BJ (cell line): ENCODE measurements around the gene PROSER2. TPM values are rescaled to one million over a fixed set of nuclear protein-coding genes. Genes with fewer than 3 reads are reported as not detected.

Experiments
- CTCF ChIA-PET: fragments of 350-600 bp; formaldehyde crosslinking; extraction: SDS; loops from one replicate; lab custom pipeline; 2021; ENCODE audit warnings: antibody characterized with exemption, inconsistent platforms; lab: Yijun Ruan, JAX
- POLR2A ChIA-PET: fragments of 300-600 bp; sonication (Branson Sonifier 250); formaldehyde crosslinking; extraction: SDS; loops from one replicate; lab custom pipeline; 2021; ENCODE audit warnings: antibody characterized with exemption; lab: Charles Lee
- DNase-seq: peaks from one replicate; pipeline ENCODE4 v3.0.0-alpha.2; 2011; ENCODE audit warnings: low read depth
- H3K27me3 ChIP-seq: 2 replicates; pipeline ENCODE4 v1.6.0; 2011; ENCODE audit warnings: low read length; ENCODE audit not compliant: control insufficient read depth, insufficient read depth
- H3K36me3 ChIP-seq: 2 replicates; pipeline ENCODE4 v1.5.1; 2011; ENCODE audit warnings: low read length; ENCODE audit not compliant: control insufficient read depth, insufficient read depth
- H3K4me3 ChIP-seq: 2 replicates; pipeline ENCODE4 v1.5.1; 2011; ENCODE audit warnings: low read depth, mild to moderate bottlenecking, control low read depth, low read length
- CTCF ChIP-seq: IDR thresholded peaks from 2 replicates; pipeline ENCODE4 v1.5.1; 2011; ENCODE audit warnings: low read depth, mild to moderate bottlenecking, control low read depth, inconsistent platforms, low read length, moderate library complexity; ENCODE audit not compliant: insufficient read depth
- polyA plus RNA-seq: library from polyadenylated mRNA; depleted of rRNA; stranded (reverse); fragments of >200 nt; gene quantifications from 2 replicates; pipeline ENCODE4 v1.2.3, GENCODE V29; 2011

The PROSER2 gene
- polyA plus RNA-seq, 1 experiment: 1.2 TPM

- ChIA-PET POLR2A (no interaction called here), CTCF (interaction anchor here (0.8 to 1.8 kb wide), 5 partner anchors 9 to 197 kb away, joined by 3 to 14 read pairs (median 4); no protein-coding TSS in a partner anchor)
- DNase-seq: no peak
- no peaks in the 10 kb centered on the region for H3K36me3 ChIP-seq
- H3K4me3 ChIP-seq: no peak overlapping the region
- H3K27me3 ChIP-seq: peaks cover 5% of the 10 kb centered on the region
- TF ChIP-seq CTCF: no peak
Measured at GRCh38 chr10:11789956-11790355, 33.2 kb upstream of the PROSER2 start.

GRCh38 chr10:11793762-11794479, 29.2 kb upstream of the PROSER2 start:
- CTCF ChIA-PET: interaction anchor here (0.6 to 3.5 kb wide), 7 partner anchors 11 to 374 kb away, joined by 3 to 20 read pairs (median 4); no protein-coding TSS in a partner anchor

GRCh38 chr10:11794566-11794965, 28.6 kb upstream of the PROSER2 start:
- Histone ChIP-seq H3K36me3 (no peaks in the 10 kb centered on the region), H3K27me3 (peaks cover 3% of the 10 kb centered on the region), H3K4me3 (no peak overlapping the region)
- no peak for DNase-seq
- CTCF ChIA-PET: interaction anchor here (0.6 to 3.5 kb wide), 6 partner anchors 12 to 373 kb away, joined by 3 to 20 read pairs (median 4); no protein-coding TSS in a partner anchor
- POLR2A ChIA-PET: interaction anchor here (0.8 kb wide), 1 partner anchor 249 kb away, joined by 4 read pairs; no protein-coding TSS in a partner anchor
- TF ChIP-seq CTCF: no peak

More at GRCh38 chr10:11793762-11794479, 29.2 kb upstream of the PROSER2 start:
- Histone ChIP-seq H3K4me3 (no peak overlapping the region), H3K36me3 (no peaks in the 10 kb centered on the region), H3K27me3 (peaks cover 3% of the 10 kb centered on the region)
- POLR2A ChIA-PET: interaction anchor here (0.8 kb wide), 1 partner anchor 249 kb away, joined by 4 read pairs; no protein-coding TSS in a partner anchor
- TF ChIP-seq CTCF: no peak
- no peak for DNase-seq

GRCh38 chr10:11795101-11795920, 27.8 kb upstream of the PROSER2 start:
- TF ChIP-seq CTCF: no peak
- ChIA-PET POLR2A (interaction anchor here (0.6 kb wide), 1 partner anchor 11 kb away, joined by 13 read pairs; no protein-coding TSS in a partner anchor), CTCF (interaction anchor here (0.5 to 3.5 kb wide), 3 partner anchors 25 to 374 kb away, joined by 3 to 19 read pairs (median 4); no protein-coding TSS in a partner anchor)
- Histone ChIP-seq H3K27me3 (peaks cover 3% of the 10 kb centered on the region), H3K4me3 (no peak overlapping the region), H3K36me3 (no peaks in the 10 kb centered on the region)
- no peak for DNase-seq
